Testis (tissue), 3 donors: ENCODE data around the gene THAP11. TPM values are rescaled to one million over a fixed set of nuclear protein-coding genes. Genes with fewer than 3 reads are reported as not detected.
A peak's percentile ranks its signal among the peaks of the same experiment; 100 is the strongest.

Experiments used
- DNase-seq: peaks from one replicate; pipeline ENCODE4 v3.0.0-alpha.2; 2019
- H3K27ac ChIP-seq, 2 donors: fragments of 200-600 bp; sonication (generic); one replicate each; pipeline ENCODE4 v1.5.1; 2019
- H3K27me3 ChIP-seq: fragments of 200-600 bp; sonication (generic); one replicate; pipeline ENCODE4 v1.5.1; 2019
- H3K36me3 ChIP-seq: fragments of 200-600 bp; sonication (generic); one replicate; pipeline ENCODE4 v1.5.1; 2017; ENCODE audit warnings: low read depth; ENCODE audit errors: missing control alignments
- H3K4me1 ChIP-seq: fragments of 200-600 bp; sonication (generic); one replicate; pipeline ENCODE4 v1.5.1; 2019
- H3K4me3 ChIP-seq, 2 donors: fragments of 200-600 bp; sonication (generic); one replicate each; pipeline ENCODE4 v1.5.1; 2017 to 2019
- H3K9me3 ChIP-seq: fragments of 200-600 bp; sonication (generic); one replicate; pipeline ENCODE4 v1.5.1; 2017
- CTCF ChIP-seq, 3 experiments: fragments of 450-650 bp in 2 of 3; fragments of 200-600 bp in 1 of 3; sonication (generic) in 1 of 3; IDR thresholded peaks; one replicate each; pipeline ENCODE4 v1.5.1; 2016 to 2019; ENCODE audit warnings: antibody characterized with exemption in 3 of 3, mild to moderate bottlenecking in 2 of 3, moderate library complexity in 1 of 3
- POLR2A ChIP-seq: fragments of 450-650 bp; IDR thresholded peaks from one replicate; pipeline ENCODE4 v1.6.1; 2017; ENCODE audit warnings: antibody characterized with exemption, mild to moderate bottlenecking, moderate library complexity
- WGBS, 2 donors: methylation state at CpG; one replicate each; pipeline ENCODE4 v1.1.5; 2018; 5-methylcytosine and 5-hydroxymethylcytosine counted together
- intact Hi-C: fragments of 100-400 bp; cut with DNase I; formaldehyde crosslinking; loops from one replicate; pipeline ENCODE4 v1.15.1; 2023; ENCODE audit warnings: low total_unique reads
- polyA plus RNA-seq: library from polyadenylated mRNA; stranded (reverse); fragments of 350-450 nt; fragmentation: Illumina TruSeq; extraction: RNeasy Lipid Tissue Mini Kit (QIAGEN cat#74804); gene quantifications from one replicate; pipeline ENCODE4 v1.2.3, GENCODE V29; 2014; ENCODE audit warnings: low read depth, low replicate concordance; ENCODE audit not compliant: insufficient read depth
- total RNA-seq, 2 donors: library from RNA; depleted of rRNA; stranded (reverse); fragments of >200 nt; gene quantifications; one replicate each; pipeline ENCODE4 v1.2.3, GENCODE V29; 2016

THAP11 gene
- total and polyA plus RNA-seq, 3 donors from 2014 or later: 24.0 to 59.7 (median 56.8) TPM

DNA sequence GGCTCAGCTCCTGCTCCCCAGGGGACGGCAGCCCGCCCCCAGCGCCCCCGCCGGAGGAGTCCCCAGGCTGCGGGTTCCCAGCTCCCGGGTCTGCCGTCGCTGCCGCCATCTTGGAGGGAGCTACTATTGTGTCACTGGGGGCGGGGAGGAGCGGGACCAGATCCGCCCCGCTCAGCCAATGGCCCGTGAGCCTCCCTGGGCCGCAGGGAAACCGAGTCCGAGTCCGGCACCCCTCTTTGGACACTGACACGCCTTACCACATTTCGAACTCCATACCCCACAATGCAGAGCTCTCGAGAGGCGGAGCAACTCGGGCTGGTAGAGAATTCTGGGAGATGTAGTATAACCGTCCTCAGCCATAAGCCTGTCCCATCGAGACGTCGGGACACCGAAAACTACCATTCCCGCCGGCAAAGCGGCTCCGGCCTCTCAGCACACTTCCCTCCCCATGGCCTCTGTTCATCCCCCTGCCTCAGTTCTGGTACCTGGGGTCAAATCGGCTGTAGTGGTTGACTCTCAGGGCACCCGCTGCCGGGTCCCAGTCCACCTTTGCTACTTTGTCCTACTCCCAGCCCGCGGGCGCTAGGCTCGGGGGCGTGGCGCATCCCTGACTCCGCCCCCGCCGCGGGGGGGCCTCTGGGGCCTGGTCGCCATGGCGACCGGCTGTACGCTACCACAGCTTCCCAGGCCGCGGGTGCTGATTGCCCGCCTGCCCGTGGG lies 35.5 kb upstream of the THAP11 start, which contains the start of the genes RANBP10 and TSNAXIP1:
RANBP10 (minus strand) TSS at position 133 of the 720 bp plus-strand sequence; CDS start at position 109, 24 bp downstream.
TSNAXIP1 (plus strand) TSS at position 462 of the 720 bp plus-strand sequence. CDS start 261 bp downstream, outside the sequence.
- intact Hi-C loops: no loop called here
- no peaks in the 10 kb centered on the region for H3K27me3 ChIP-seq
- peak; percentile 98 for DNase-seq
- H3K4me3 ChIP-seq: peak within 1 kb of the TSS; percentile 94 to 98
- peak within 1 kb of the TSS; percentile 64 to 70 for H3K27ac ChIP-seq
- no peaks in the 10 kb centered on the region for H3K9me3 ChIP-seq
- H3K36me3 ChIP-seq: no peaks in the 10 kb centered on the region
- 0 to 1% methylated on average over 22 to 39 of the region's 54 CpGs for WGBS, 2 donors
- H3K4me1 ChIP-seq: peaks cover 8% of the 10 kb centered on the region
- TF ChIP-seq POLR2A (peak; percentile 61), CTCF (IDR thresholded peaks at IDR 0.05) (no peak)

GRCh38 chr16:67807148-67807682 lies 34.9 kb upstream of the THAP11 start:
- Histone ChIP-seq H3K4me1 (peaks cover 8% of the 10 kb centered on the region), H3K27me3 (no peaks in the 10 kb centered on the region), H3K9me3 (no peaks in the 10 kb centered on the region), H3K4me3 (peak overlapping the region; percentile 94 to 98), H3K36me3 (no peaks in the 10 kb centered on the region), H3K27ac (peak overlapping the region in 1 of 2 donors; percentile 64)
- DNase-seq: no peak
- TF ChIP-seq CTCF (IDR thresholded peaks at IDR 0.05) (no peak), POLR2A (no peak)
- WGBS, 2 donors: 22 to 37% methylated on average over 17 to 22 of the region's 24 CpGs
- intact Hi-C loops: no loop called here

DNA sequence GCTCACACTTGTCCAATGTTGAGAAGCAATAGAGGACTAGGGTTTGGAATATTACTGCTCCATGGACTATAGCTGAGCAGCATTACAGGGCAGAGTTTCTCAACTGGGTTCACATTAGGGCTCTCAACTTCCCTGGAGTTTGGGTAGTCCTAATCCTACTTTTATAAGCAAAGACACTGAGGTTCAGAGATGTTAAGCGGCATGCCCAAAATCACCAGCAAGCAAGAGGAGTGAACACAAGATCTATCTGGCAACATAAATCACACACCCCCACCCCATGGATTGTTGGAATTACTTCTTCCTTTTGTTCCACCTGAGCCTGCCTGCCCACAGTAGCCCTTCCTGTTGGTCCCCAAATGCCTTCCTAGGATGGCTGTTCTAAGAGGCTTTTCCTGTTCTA lies 30.2 kb upstream of the THAP11 start:
- no peak for DNase-seq
- no peak for TF ChIP-seq CTCF (IDR thresholded peaks at IDR 0.05)
- TF ChIP-seq POLR2A: no peak
- Histone ChIP-seq H3K9me3 (no peaks in the 10 kb centered on the region), H3K27me3 (no peaks in the 10 kb centered on the region), H3K4me3 (no peak overlapping the region), H3K27ac (no peak overlapping the region), H3K36me3 (no peaks in the 10 kb centered on the region), H3K4me1 (no peaks in the 10 kb centered on the region)
- intact Hi-C loops: no loop called here
- WGBS, 2 donors: 92 to 93% methylated on average over 1 of the region's 1 CpG

DNA sequence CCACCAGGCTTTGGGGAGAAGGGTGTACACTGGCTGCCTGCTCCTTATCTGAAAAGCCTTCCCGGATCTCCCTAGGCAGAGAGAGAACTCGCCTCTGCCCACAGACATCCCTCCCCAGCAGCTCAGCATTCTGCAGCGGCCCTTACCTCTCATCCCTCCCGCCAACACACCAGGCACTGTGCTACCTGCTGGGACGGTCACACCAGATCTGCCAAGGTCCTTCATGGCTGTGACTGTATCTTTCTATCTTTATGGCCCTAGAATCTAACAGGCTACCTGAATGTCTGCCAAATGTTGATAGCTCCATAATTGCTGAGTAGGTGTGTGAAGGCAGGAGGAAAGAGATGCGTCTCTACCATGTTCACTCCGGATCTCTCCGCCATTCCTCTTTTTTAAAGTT lies 27.6 kb upstream of the THAP11 start:
- Histone ChIP-seq H3K27ac (no peak overlapping the region), H3K4me1 (no peaks in the 10 kb centered on the region), H3K4me3 (no peak overlapping the region), H3K9me3 (no peaks in the 10 kb centered on the region), H3K36me3 (no peaks in the 10 kb centered on the region), H3K27me3 (no peaks in the 10 kb centered on the region)
- DNase-seq: no peak
- TF ChIP-seq POLR2A (no peak), CTCF (IDR thresholded peaks at IDR 0.05) (no peak)
- intact Hi-C loops: no loop called here
- WGBS, 2 donors: 84 to 92% methylated on average over 4 to 8 of the region's 8 CpGs
